HepG2 (cell line): Measurements from ENCODE around the gene ENTREP3. TPM values are rescaled to one million over a fixed set of nuclear protein-coding genes. Genes with fewer than 3 reads are reported as not detected.
A peak's percentile ranks its signal among the peaks of the same experiment; 100 is the strongest.

ENCODE experiments used
- CEBPB ChIP-seq: IDR thresholded peaks from 2 replicates; pipeline ENCODE4 v1.6.1; 2011; ENCODE audit warnings: low read depth, low read length, improper control_type of control experiment, borderline replicate concordance
- DMAP1 ChIP-seq: IDR thresholded peaks from 2 replicates; pipeline ENCODE4 v1.6.1; 2016
- E2F5 ChIP-seq: sonication (generic); formaldehyde crosslinking; conservative IDR thresholded peaks from 2 replicates; pipeline ENCODE4 v1.4.0; 2020; ENCODE audit warnings: missing genetic modification reagents
- HNRNPK ChIP-seq: fragments of 200-400 bp; formaldehyde crosslinking; IDR thresholded peaks from 2 replicates; pipeline ENCODE4 v1.6.1; 2018; ENCODE audit warnings: low read length, low read depth, moderate library complexity, mild to moderate bottlenecking; ENCODE audit not compliant: poor library complexity, severe bottlenecking
- KAT7 ChIP-seq: IDR thresholded peaks from 2 replicates; pipeline ENCODE4 v1.6.1; 2018; ENCODE audit warnings: borderline replicate concordance, missing compliant biosample characterization
- MIER2 ChIP-seq: IDR thresholded peaks from 2 replicates; pipeline ENCODE4 v1.6.1; 2016; ENCODE audit warnings: missing biosample characterization, missing genetic modification reagents
- MYNN ChIP-seq: sonication (generic); formaldehyde crosslinking; IDR thresholded peaks from 2 replicates; pipeline ENCODE4 v1.4.0; 2020; ENCODE audit warnings: mild to moderate bottlenecking, low read depth, missing genetic modification reagents
- SCMH1 ChIP-seq: sonication (generic); formaldehyde crosslinking; IDR thresholded peaks from 2 replicates; pipeline ENCODE4 v1.9.0; 2021; ENCODE audit warnings: missing genetic modification reagents, mild to moderate bottlenecking, borderline replicate concordance
- SSRP1 ChIP-seq: IDR thresholded peaks from 2 replicates; pipeline ENCODE4 v1.6.1; 2016; ENCODE audit warnings: control low read depth
- ZNF281 ChIP-seq: sonication (generic); formaldehyde crosslinking; IDR thresholded peaks from 2 replicates; pipeline ENCODE4 v1.4.0; 2020; ENCODE audit warnings: missing genetic modification reagents, borderline replicate concordance
- ZNF672 ChIP-seq: sonication (generic); formaldehyde crosslinking; IDR thresholded peaks from 2 replicates; pipeline ENCODE4 v1.8.1; 2022; ENCODE audit warnings: missing genetic modification reagents
- ZNF747 ChIP-seq: sonication (generic); formaldehyde crosslinking; IDR thresholded peaks from 2 replicates; pipeline ENCODE4 v1.8.1; 2023; ENCODE audit warnings: missing genetic modification reagents, mild to moderate bottlenecking, borderline replicate concordance
- polyA plus RNA-seq, 8 experiments: library from polyadenylated mRNA; depleted of rRNA in 3 of 8; stranded (reverse) in 7 of 8; unstranded in 1 of 8; fragments of >200 nt; fragmentation: Illumina TruSeq in 4 of 8; extraction: Trizol in 4 of 8; gene quantifications; 2 replicates each; pipeline versions ENCODE4 v1.2.1 to v1.2.3, GENCODE V29; 2011 to 2016; ENCODE audit warnings: low read depth in 4 of 8, missing spikeins in 1 of 8, mixed read lengths in 1 of 8; ENCODE audit not compliant: insufficient read depth in 1 of 8
- total RNA-seq, 5 experiments: library from RNA; depleted of rRNA; stranded (reverse); fragments of >200 nt; fragmentation: Illumina TruSeq; extraction: Trizol; gene quantifications; 2 replicates each; pipeline ENCODE4 v1.2.3, GENCODE V29; 2016; ENCODE audit warnings: low read depth in 1 of 5
- TF ChIP-seq, protein P1 (sequence below), 2 experiments: fragments of 450-650 bp in 1 of 2; sonication (generic) in 1 of 2; formaldehyde crosslinking in 1 of 2; IDR thresholded peaks; 2 replicates each; pipeline versions ENCODE4 v1.6.1 to v1.8.0; 2016 to 2022; ENCODE audit warnings: antibody characterized with exemption in 1 of 2, mild to moderate bottlenecking in 1 of 2, missing genetic modification reagents in 1 of 2

The ENTREP3 gene
- total and polyA plus RNA-seq, 2 of the 13 experiments (the other 11 are each of a cell fraction or from before 2014, with no cell fraction given) = 4.1 to 9.9 TPM

GRCh38 chr1:155250633-155251449 lies 4.4 kb downstream of the ENTREP3 start (continued):
- TF ChIP-seq, protein P1, sequence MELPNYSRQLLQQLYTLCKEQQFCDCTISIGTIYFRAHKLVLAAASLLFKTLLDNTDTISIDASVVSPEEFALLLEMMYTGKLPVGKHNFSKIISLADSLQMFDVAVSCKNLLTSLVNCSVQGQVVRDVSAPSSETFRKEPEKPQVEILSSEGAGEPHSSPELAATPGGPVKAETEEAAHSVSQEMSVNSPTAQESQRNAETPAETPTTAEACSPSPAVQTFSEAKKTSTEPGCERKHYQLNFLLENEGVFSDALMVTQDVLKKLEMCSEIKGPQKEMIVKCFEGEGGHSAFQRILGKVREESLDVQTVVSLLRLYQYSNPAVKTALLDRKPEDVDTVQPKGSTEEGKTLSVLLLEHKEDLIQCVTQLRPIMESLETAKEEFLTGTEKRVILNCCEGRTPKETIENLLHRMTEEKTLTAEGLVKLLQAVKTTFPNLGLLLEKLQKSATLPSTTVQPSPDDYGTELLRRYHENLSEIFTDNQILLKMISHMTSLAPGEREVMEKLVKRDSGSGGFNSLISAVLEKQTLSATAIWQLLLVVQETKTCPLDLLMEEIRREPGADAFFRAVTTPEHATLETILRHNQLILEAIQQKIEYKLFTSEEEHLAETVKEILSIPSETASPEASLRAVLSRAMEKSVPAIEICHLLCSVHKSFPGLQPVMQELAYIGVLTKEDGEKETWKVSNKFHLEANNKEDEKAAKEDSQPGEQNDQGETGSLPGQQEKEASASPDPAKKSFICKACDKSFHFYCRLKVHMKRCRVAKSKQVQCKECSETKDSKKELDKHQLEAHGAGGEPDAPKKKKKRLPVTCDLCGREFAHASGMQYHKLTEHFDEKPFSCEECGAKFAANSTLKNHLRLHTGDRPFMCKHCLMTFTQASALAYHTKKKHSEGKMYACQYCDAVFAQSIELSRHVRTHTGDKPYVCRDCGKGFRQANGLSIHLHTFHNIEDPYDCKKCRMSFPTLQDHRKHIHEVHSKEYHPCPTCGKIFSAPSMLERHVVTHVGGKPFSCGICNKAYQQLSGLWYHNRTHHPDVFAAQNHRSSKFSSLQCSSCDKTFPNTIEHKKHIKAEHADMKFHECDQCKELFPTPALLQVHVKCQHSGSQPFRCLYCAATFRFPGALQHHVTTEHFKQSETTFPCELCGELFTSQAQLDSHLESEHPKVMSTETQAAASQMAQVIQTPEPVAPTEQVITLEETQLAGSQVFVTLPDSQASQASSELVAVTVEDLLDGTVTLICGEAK (IDR thresholded peaks at IDR 0.05) = no peak
- TF ChIP-seq, protein P1 (CRISPR knock-in tag; IDR thresholded peaks at IDR 0.05) = peak; percentile 8; the same call in 1 of the 2 replicates
- no peak for TF ChIP-seq DMAP1 (CRISPR knock-in tag)
- TF ChIP-seq ZNF281 (CRISPR knock-in tag) = no peak
- no peak for TF ChIP-seq SCMH1
- no peak for TF ChIP-seq CEBPB
- TF ChIP-seq MYNN (CRISPR knock-in tag) = 0 out of 2 replicates have a peak, but pooled peaks have one; percentile 21
- TF ChIP-seq ZNF672 (CRISPR knock-in tag) = no peak
- no peak for TF ChIP-seq E2F5 (CRISPR knock-in tag)
- no peak for TF ChIP-seq MIER2 (CRISPR knock-in tag)
- TF ChIP-seq SSRP1 (CRISPR knock-in tag) = no peak
- TF ChIP-seq HNRNPK = no peak
- TF ChIP-seq KAT7 = peak; percentile 77; the same call in 1 of the 2 replicates
- TF ChIP-seq ZNF747 (CRISPR knock-in tag) = no peak; the same call in 1 of the 2 replicates
